H1 (cell line): Measurements from ENCODE around the gene RAPGEF1.
"Not testable (repeated sequence)": the region's sequence is repeated elsewhere in the genome, so short reads cannot be mapped to it uniquely, and the experiment has no call there.

ENCODE experiments used
- CBX5 ChIP-seq: fragments of 300-800, 300-1000 bp; sonication (generic); IDR thresholded peaks from 2 replicates; pipeline ENCODE4 v1.7.1; 2016; ENCODE audit warnings: antibody characterized with exemption, low read length, low read depth
- EP300 ChIP-seq, 2 experiments: IDR thresholded peaks; 1 replicate in 1 of 2; 2 replicates in 1 of 2; pipeline ENCODE4 v1.6.1; 2011 to 2012; ENCODE audit warnings: low read depth in 2 of 2, low read length in 2 of 2, mild to moderate bottlenecking in 2 of 2, borderline replicate concordance in 1 of 2, inconsistent platforms in 1 of 2, moderate library complexity in 1 of 2
- EZH2 ChIP-seq: fragments of 200-600 bp; sonication (generic); IDR thresholded peaks from 2 replicates; pipeline ENCODE4 v1.7.1; 2012; ENCODE audit warnings: low read depth, mild to moderate bottlenecking, moderate library complexity, low read length, inconsistent platforms; ENCODE audit not compliant: severe bottlenecking
- JUND ChIP-seq: IDR thresholded peaks from 2 replicates; pipeline ENCODE4 v1.6.1; 2011; ENCODE audit warnings: mild to moderate bottlenecking, improper control_type of control experiment, low read length
- KDM1A ChIP-seq: fragments of 200-600, 300-600 bp; sonication (generic); IDR thresholded peaks from 2 replicates; pipeline ENCODE4 v1.7.1; 2016; ENCODE audit warnings: mild to moderate bottlenecking, low read length, borderline replicate concordance
- POLR2A ChIP-seq, 2 experiments: IDR thresholded peaks; 1 replicate in 1 of 2; 2 replicates in 1 of 2; pipeline ENCODE4 v1.6.1; 2011; ENCODE audit warnings: low read depth in 2 of 2, low read length in 2 of 2, mild to moderate bottlenecking in 2 of 2; ENCODE audit errors: control extremely low read depth in 1 of 2
- POLR2AphosphoS5 ChIP-seq: IDR thresholded peaks from 2 replicates; pipeline ENCODE4 v1.6.1; 2011; ENCODE audit warnings: low read depth, low read length
- RAD21 ChIP-seq, 2 experiments: IDR thresholded peaks in 1 of 2; conservative IDR thresholded peaks in 1 of 2; 2 replicates each; pipeline ENCODE4 v1.6.1; 2011; ENCODE audit warnings: low read depth in 2 of 2, low read length in 2 of 2, improper control_type of control experiment in 1 of 2, inconsistent platforms in 1 of 2, mild to moderate bottlenecking in 1 of 2, moderate library complexity in 1 of 2
- TCF12 ChIP-seq: IDR thresholded peaks from 2 replicates; pipeline ENCODE4 v1.6.1; 2011; ENCODE audit warnings: low read depth, mild to moderate bottlenecking, low read length
- ZNF274 ChIP-seq: IDR thresholded peaks from 2 replicates; pipeline ENCODE4 v1.7.0; 2012; ENCODE audit warnings: low read length, borderline replicate concordance; ENCODE audit errors: extremely low read depth
- TF ChIP-seq, protein P1 (sequence below): IDR thresholded peaks from 2 replicates; pipeline ENCODE4 v1.6.1; 2012; ENCODE audit warnings: inconsistent platforms
- TF ChIP-seq, protein P2 (sequence below): IDR thresholded peaks from 2 replicates; pipeline ENCODE4 v1.6.1; 2012; ENCODE audit warnings: inconsistent platforms
- TF ChIP-seq, protein P3 (sequence below), 3 experiments: IDR thresholded peaks; 1 replicate in 2 of 3; 2 replicates in 1 of 3; pipeline versions ENCODE4 v1.5.1 to v1.6.1; 2011; ENCODE audit warnings: low read length in 3 of 3, mild to moderate bottlenecking in 3 of 3, inconsistent platforms in 2 of 3, low read depth in 1 of 3, moderate library complexity in 1 of 3; ENCODE audit not compliant: insufficient read depth in 1 of 3; ENCODE audit errors: control extremely low read depth in 1 of 3

DNA sequence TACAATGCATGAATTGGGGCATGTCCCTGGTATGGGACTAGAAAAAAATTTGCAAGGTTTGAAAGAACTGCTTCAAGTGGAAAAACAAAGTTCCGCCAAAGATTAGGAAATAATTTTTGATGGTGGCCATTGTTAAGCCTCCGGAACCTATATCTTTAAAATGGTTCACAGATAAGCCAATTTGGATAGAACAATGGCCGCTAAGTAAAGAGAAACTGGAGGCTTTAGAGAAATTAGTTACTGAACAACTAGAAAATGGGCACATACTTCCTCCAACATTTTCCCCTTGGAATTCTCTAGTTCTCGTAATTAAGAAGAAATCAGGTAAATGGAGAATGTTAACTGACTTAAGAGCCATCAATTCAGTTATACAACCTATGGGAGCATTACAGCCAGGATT, 56.8 kb downstream of the RAPGEF1 start:
- TF ChIP-seq JUND; EZH2; EP300 (IDR thresholded peaks at IDR 0.05; ENCODE audit: borderline replicate concordance in 1 of 2, low read depth in 2 of 2, low read length in 2 of 2); KDM1A; RAD21 (IDR thresholded peaks at IDR 0.05 in 1 of 2, conservative IDR thresholded peaks at IDR 0.05 in 1 of 2; ENCODE audit: low read depth in 2 of 2, low read length in 2 of 2); CBX5; POLR2AphosphoS5; TCF12; ZNF274; POLR2A (IDR thresholded peaks at IDR 0.05; ENCODE audit: control extremely low read depth in 1 of 2, low read depth in 2 of 2, low read length in 2 of 2): not testable (repeated sequence)
- TF ChIP-seq, protein P1, sequence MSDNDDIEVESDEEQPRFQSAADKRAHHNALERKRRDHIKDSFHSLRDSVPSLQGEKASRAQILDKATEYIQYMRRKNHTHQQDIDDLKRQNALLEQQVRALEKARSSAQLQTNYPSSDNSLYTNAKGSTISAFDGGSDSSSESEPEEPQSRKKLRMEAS = not testable (repeated sequence)
- TF ChIP-seq, protein P2, sequence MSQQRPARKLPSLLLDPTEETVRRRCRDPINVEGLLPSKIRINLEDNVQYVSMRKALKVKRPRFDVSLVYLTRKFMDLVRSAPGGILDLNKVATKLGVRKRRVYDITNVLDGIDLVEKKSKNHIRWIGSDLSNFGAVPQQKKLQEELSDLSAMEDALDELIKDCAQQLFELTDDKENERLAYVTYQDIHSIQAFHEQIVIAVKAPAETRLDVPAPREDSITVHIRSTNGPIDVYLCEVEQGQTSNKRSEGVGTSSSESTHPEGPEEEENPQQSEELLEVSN = not testable (repeated sequence)
- TF ChIP-seq, protein P3, sequence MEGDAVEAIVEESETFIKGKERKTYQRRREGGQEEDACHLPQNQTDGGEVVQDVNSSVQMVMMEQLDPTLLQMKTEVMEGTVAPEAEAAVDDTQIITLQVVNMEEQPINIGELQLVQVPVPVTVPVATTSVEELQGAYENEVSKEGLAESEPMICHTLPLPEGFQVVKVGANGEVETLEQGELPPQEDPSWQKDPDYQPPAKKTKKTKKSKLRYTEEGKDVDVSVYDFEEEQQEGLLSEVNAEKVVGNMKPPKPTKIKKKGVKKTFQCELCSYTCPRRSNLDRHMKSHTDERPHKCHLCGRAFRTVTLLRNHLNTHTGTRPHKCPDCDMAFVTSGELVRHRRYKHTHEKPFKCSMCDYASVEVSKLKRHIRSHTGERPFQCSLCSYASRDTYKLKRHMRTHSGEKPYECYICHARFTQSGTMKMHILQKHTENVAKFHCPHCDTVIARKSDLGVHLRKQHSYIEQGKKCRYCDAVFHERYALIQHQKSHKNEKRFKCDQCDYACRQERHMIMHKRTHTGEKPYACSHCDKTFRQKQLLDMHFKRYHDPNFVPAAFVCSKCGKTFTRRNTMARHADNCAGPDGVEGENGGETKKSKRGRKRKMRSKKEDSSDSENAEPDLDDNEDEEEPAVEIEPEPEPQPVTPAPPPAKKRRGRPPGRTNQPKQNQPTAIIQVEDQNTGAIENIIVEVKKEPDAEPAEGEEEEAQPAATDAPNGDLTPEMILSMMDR (IDR thresholded peaks at IDR 0.05; ENCODE audit: control extremely low read depth in 1 of 3, insufficient read depth in 1 of 3, low read depth in 1 of 3, low read length in 3 of 3) = not testable (repeated sequence)
